ENCODE data around the gene SLC38A8.

Gene SLC38A8

DNA sequence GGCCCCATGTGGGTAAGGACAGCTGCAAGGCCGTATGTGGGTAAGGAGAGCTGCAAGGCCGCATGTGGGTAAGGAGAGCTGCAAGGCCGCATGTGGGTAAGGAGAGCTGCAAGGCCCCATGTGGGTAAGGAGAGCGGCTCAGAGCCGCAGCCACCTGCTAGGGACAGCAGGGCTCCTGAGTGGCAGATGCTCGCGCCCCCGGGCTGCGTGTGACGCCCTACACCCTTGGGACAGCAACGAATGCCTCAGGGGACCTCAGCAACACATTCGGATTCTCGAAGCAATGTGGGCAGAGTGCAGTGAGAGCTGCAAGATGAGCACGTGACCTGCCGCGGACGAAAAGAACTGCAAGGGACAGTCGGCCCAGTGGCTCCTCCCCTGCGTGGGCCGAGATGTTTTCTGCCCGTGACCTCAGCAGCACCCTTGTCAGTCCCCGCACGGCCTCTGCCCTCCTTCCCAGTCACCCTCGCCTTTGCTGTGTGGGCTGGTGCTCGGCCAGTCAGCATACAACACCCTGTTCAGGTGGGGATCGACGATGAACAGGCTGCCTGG is 9.6 kb upstream of the SLC38A8 start:
- no peaks in the 10 kb centered on the region for H3F3A ChIP-seq (ENCODE audit: low read depth)
- peaks cover 49% of the 10 kb centered on the region; the same call in 1 of the 2 replicates for H3K36me3 ChIP-seq (ENCODE audit: insufficient read depth, low read length)
- H3K4me3 ChIP-seq (ENCODE audit: low read length, poor library complexity, severe bottlenecking) = no peak overlapping the region
- H3K79me2 ChIP-seq (ENCODE audit: insufficient read depth, low read length) = no peaks in the 10 kb centered on the region
- no peaks in the 10 kb centered on the region for H3K9me2 ChIP-seq (replicated peaks; ENCODE audit: low read depth, low read length)
- H3K4me1 ChIP-seq (ENCODE audit: insufficient read depth, low read length, poor library complexity, severe bottlenecking) = no peaks in the 10 kb centered on the region
- H4K20me1 ChIP-seq (ENCODE audit: insufficient read depth, low read length, poor library complexity, severe bottlenecking) = no peaks in the 10 kb centered on the region
- H3K9me3 ChIP-seq (ENCODE audit: insufficient read depth, low read depth, low read length) = no peaks in the 10 kb centered on the region
- H3K4me2 ChIP-seq (ENCODE audit: low read depth, low read length, poor library complexity, severe bottlenecking) = no peak overlapping the region
- TF ChIP-seq, protein P1, sequence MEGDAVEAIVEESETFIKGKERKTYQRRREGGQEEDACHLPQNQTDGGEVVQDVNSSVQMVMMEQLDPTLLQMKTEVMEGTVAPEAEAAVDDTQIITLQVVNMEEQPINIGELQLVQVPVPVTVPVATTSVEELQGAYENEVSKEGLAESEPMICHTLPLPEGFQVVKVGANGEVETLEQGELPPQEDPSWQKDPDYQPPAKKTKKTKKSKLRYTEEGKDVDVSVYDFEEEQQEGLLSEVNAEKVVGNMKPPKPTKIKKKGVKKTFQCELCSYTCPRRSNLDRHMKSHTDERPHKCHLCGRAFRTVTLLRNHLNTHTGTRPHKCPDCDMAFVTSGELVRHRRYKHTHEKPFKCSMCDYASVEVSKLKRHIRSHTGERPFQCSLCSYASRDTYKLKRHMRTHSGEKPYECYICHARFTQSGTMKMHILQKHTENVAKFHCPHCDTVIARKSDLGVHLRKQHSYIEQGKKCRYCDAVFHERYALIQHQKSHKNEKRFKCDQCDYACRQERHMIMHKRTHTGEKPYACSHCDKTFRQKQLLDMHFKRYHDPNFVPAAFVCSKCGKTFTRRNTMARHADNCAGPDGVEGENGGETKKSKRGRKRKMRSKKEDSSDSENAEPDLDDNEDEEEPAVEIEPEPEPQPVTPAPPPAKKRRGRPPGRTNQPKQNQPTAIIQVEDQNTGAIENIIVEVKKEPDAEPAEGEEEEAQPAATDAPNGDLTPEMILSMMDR (conservative IDR thresholded peaks at IDR 0.05; ENCODE audit: low read length) = no peak
- no peak for TF ChIP-seq EZH2phosphoT487 (IDR thresholded peaks at IDR 0.05; ENCODE audit: borderline replicate concordance)
- H2AFZ ChIP-seq (ENCODE audit: low read length) = no peak overlapping the region
- H3K9ac ChIP-seq (ENCODE audit: low read depth, low read length, poor library complexity, severe bottlenecking) = no peak overlapping the region
- H3K27me3 ChIP-seq (ENCODE audit: insufficient read depth, low read length, poor library complexity, severe bottlenecking) = no peaks in the 10 kb centered on the region

DNA sequence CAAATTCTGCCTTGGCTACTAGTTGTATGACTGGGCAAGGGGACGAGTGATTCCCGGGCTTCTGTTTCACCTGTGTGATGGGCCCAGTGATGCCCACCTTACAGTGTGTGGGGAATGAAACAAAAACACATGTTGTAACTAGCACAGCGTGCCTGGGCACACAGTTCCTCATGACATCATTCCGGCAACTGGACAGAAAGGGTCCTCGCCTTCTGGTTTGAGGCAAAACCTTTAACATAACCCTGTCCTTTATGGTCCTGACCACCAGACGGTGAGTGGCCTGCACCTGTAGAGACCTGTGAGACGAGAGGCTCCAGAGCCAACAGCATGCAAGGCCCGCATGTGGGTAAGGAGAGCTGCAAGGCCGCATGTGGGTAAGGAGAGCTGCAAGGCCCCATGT is 7.7 kb upstream of the SLC38A8 start:
- Histone ChIP-seq H3K36me3 (ENCODE audit: insufficient read depth, low read length) (peaks cover 31% of the 10 kb centered on the region; the same call in 1 of the 2 replicates), H2AFZ (ENCODE audit: low read length) (no peak overlapping the region), H4K20me1 (ENCODE audit: insufficient read depth, low read length, poor library complexity, severe bottlenecking) (no peaks in the 10 kb centered on the region), H3F3A (ENCODE audit: low read depth) (no peaks in the 10 kb centered on the region), H3K9ac (ENCODE audit: low read depth, low read length, poor library complexity, severe bottlenecking) (no peak overlapping the region), H3K9me2 (replicated peaks; ENCODE audit: low read depth, low read length) (no peaks in the 10 kb centered on the region), H3K4me1 (ENCODE audit: insufficient read depth, low read length, poor library complexity, severe bottlenecking) (no peaks in the 10 kb centered on the region), H3K4me3 (ENCODE audit: low read length, poor library complexity, severe bottlenecking) (no peak overlapping the region), H3K9me3 (ENCODE audit: insufficient read depth, low read depth, low read length) (no peaks in the 10 kb centered on the region), H3K4me2 (ENCODE audit: low read depth, low read length, poor library complexity, severe bottlenecking) (no peak overlapping the region), H3K79me2 (ENCODE audit: insufficient read depth, low read length) (no peaks in the 10 kb centered on the region), H3K27me3 (ENCODE audit: insufficient read depth, low read length, poor library complexity, severe bottlenecking) (no peaks in the 10 kb centered on the region)
- TF ChIP-seq, protein P1 (conservative IDR thresholded peaks at IDR 0.05; ENCODE audit: low read length) = no peak
- TF ChIP-seq EZH2phosphoT487 (IDR thresholded peaks at IDR 0.05; ENCODE audit: borderline replicate concordance) = no peak

DNA sequence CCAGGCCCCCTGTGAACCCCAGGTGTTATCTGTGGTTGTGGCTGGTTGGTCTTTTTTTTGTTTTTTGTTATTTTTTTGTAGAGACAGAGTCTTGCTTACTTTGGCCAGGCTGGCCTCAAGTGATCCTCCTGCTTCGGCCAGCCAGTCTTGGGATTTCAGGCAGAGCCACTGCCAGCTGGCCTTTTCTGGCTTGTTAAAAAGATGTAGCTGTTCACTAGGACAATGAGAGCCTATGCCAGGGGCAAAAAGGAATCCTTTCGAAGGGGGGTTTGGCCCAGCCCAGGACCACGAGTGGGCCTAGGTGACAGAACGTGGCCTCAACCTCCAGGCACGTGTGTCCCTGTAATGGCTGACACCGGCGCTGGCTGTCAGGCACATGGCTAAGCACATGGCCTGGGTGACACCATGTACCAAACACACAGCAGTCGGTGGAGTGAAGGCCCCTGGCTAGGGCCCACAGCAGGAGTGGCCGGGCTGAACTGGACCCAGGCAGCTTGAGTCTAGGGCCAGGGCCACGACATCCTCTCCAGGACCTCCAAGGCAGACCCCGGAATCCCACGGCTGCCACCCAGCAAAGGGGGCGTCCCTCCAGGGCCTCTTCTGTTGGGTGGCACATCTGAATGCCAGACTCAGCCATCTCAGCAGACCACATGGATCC is 6.9 kb upstream of the SLC38A8 start:
- Histone ChIP-seq H3K9ac (ENCODE audit: low read depth, low read length, poor library complexity, severe bottlenecking) (no peak overlapping the region), H3K79me2 (ENCODE audit: insufficient read depth, low read length) (no peaks in the 10 kb centered on the region), H3K4me3 (ENCODE audit: low read length, poor library complexity, severe bottlenecking) (no peak overlapping the region), H4K20me1 (ENCODE audit: insufficient read depth, low read length, poor library complexity, severe bottlenecking) (no peaks in the 10 kb centered on the region), H3K4me1 (ENCODE audit: insufficient read depth, low read length, poor library complexity, severe bottlenecking) (no peaks in the 10 kb centered on the region), H3F3A (ENCODE audit: low read depth) (no peaks in the 10 kb centered on the region), H3K4me2 (ENCODE audit: low read depth, low read length, poor library complexity, severe bottlenecking) (no peak overlapping the region), H3K9me2 (replicated peaks; ENCODE audit: low read depth, low read length) (no peaks in the 10 kb centered on the region), H3K27me3 (ENCODE audit: insufficient read depth, low read length, poor library complexity, severe bottlenecking) (no peaks in the 10 kb centered on the region), H2AFZ (ENCODE audit: low read length) (no peak overlapping the region), H3K9me3 (ENCODE audit: insufficient read depth, low read depth, low read length) (no peaks in the 10 kb centered on the region), H3K36me3 (ENCODE audit: insufficient read depth, low read length) (peaks cover 23% of the 10 kb centered on the region; the same call in 1 of the 2 replicates)
- no peak for TF ChIP-seq EZH2phosphoT487 (IDR thresholded peaks at IDR 0.05; ENCODE audit: borderline replicate concordance)
- TF ChIP-seq, protein P1 (conservative IDR thresholded peaks at IDR 0.05; ENCODE audit: low read length) = no peak
